ENCODE data around the gene SYNE2. TPM values are rescaled to one million over a fixed set of nuclear protein-coding genes. Genes with fewer than 3 reads are reported as not detected.

Gene SYNE2
- total and polyA plus RNA-seq, 12 donors: 43.6 to 205 (median 103) TPM

DNA sequence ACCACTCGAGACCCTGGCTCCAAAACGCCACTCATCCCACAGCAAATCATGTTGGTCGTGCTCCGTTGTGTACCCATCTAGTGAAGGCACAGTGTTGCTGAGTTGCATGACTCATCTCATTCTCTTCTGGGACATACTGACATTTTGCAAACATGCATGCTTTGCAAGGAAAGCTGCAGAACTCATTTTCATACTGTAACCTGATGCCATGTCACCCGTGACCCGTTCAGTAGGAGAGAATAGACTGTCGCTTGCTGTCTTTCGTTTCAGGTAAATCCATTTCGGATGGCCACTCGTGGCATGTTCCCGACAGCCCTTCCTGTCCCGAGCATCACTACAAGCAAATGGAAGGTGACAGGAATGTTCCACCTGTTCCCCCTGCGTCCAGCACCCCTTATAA lies 363.2 kb downstream of the SYNE2 start:
- peaks cover 8 to 75% (median 30%) of the 10 kb centered on the region in 9 donors for H3K4me1 ChIP-seq
- 72 to 84% methylated on average over 13 of the region's 13 CpGs for WGBS, 2 donors

DNA sequence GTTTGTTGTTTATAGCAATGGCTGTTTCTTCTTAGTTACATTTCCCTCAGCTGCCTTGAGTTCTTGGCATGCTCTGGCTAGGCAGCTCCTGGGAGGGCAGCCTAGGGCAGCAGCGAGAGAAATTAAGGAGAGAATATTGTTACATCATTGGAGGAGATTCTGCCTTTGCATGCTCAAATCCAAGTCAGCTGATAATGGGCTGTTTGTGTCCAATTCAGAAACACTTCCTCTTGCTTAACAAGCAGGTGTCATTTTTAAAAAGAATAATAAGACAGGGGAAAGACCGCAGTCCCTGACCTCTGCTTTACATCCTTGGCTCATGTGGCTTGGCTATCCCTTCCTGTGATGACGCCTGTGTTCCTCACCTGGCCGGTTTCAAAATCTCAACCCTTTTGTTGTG lies 364.5 kb downstream of the SYNE2 start:
- ATAC-seq (no peak), DNase-seq (no peak)
- H3K4me3 ChIP-seq: no peak overlapping the region
- H3K36me3 ChIP-seq: peaks cover 0 to 100% (median 40%) of the 10 kb centered on the region in 9 donors
- H3K9me3 ChIP-seq: no peaks in the 10 kb centered on the region
- H3K27ac ChIP-seq: peak overlapping the region in 8 of 10 donors; percentile 41 to 81 (median 70)
- TF ChIP-seq, protein P1, sequence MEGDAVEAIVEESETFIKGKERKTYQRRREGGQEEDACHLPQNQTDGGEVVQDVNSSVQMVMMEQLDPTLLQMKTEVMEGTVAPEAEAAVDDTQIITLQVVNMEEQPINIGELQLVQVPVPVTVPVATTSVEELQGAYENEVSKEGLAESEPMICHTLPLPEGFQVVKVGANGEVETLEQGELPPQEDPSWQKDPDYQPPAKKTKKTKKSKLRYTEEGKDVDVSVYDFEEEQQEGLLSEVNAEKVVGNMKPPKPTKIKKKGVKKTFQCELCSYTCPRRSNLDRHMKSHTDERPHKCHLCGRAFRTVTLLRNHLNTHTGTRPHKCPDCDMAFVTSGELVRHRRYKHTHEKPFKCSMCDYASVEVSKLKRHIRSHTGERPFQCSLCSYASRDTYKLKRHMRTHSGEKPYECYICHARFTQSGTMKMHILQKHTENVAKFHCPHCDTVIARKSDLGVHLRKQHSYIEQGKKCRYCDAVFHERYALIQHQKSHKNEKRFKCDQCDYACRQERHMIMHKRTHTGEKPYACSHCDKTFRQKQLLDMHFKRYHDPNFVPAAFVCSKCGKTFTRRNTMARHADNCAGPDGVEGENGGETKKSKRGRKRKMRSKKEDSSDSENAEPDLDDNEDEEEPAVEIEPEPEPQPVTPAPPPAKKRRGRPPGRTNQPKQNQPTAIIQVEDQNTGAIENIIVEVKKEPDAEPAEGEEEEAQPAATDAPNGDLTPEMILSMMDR (IDR thresholded peaks at IDR 0.05): no peak
- intact Hi-C loops (cut with DNase I): loop anchor here in 1 of 10 donors (2.0 kb wide), 1 partner anchor 19 kb away; no protein-coding TSS in a partner anchor
- H3K4me1 ChIP-seq: peaks cover 9 to 84% (median 34%) of the 10 kb centered on the region in 9 donors
- WGBS, 2 donors: 40 to 45% methylated on average over 4 of the region's 4 CpGs
- H3K27me3 ChIP-seq: no peaks in the 10 kb centered on the region

More for the DNA sequence above, 363.2 kb downstream of the SYNE2 start:
- DNase-seq: no peak
- peaks cover 0 to 100% (median 41%) of the 10 kb centered on the region in 9 donors for H3K36me3 ChIP-seq
- TF ChIP-seq, protein P1 (IDR thresholded peaks at IDR 0.05): no peak
- peak overlapping the region in 7 of 10 donors; percentile 8 to 81 (median 58) for H3K27ac ChIP-seq
- ATAC-seq: no peak
- H3K27me3 ChIP-seq: no peaks in the 10 kb centered on the region
- intact Hi-C loops (cut with DNase I): loop anchor here in 1 of 10 donors (2.0 kb wide), 1 partner anchor 17 kb away; no protein-coding TSS in a partner anchor
- no peaks in the 10 kb centered on the region for H3K9me3 ChIP-seq
- peak overlapping the region in 3 of 10 donors; percentile 2 to 46 (median 34) for H3K4me3 ChIP-seq

DNA sequence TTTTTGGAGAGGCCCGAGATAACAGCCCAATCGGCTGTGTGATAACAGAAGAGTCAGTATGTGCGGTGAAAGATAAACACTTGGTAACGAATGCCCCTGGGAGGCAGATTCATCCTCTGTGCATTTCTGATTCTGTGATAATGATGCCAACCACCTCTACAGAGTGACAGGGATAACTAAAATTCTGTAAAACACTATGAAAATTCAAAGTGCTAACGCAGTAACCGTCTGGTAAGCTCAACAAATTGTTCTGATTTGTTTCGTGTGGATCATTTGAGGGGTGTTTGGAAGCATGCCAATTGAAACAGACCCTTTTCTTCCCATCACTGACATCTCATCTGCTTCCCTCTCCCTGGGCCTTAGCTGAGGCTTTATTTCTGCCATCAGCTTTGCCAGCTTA lies 365.0 kb downstream of the SYNE2 start:
- Histone ChIP-seq H3K4me1 (peaks cover 9 to 84% (median 34%) of the 10 kb centered on the region in 9 donors), H3K9me3 (no peaks in the 10 kb centered on the region), H3K4me3 (no peak overlapping the region), H3K36me3 (peaks cover 0 to 100% (median 40%) of the 10 kb centered on the region in 9 donors), H3K27me3 (no peaks in the 10 kb centered on the region), H3K27ac (peak overlapping the region in 8 of 10 donors; percentile 41 to 81 (median 74))
- ATAC-seq (no peak), DNase-seq (no peak)
- intact Hi-C loops (cut with DNase I): loop anchor here in 1 of 10 donors (2.0 kb wide), 1 partner anchor 19 kb away; no protein-coding TSS in a partner anchor
- TF ChIP-seq, protein P1 (IDR thresholded peaks at IDR 0.05): no peak
- WGBS, 2 donors: 57 to 58% methylated on average over 7 of the region's 7 CpGs

DNA sequence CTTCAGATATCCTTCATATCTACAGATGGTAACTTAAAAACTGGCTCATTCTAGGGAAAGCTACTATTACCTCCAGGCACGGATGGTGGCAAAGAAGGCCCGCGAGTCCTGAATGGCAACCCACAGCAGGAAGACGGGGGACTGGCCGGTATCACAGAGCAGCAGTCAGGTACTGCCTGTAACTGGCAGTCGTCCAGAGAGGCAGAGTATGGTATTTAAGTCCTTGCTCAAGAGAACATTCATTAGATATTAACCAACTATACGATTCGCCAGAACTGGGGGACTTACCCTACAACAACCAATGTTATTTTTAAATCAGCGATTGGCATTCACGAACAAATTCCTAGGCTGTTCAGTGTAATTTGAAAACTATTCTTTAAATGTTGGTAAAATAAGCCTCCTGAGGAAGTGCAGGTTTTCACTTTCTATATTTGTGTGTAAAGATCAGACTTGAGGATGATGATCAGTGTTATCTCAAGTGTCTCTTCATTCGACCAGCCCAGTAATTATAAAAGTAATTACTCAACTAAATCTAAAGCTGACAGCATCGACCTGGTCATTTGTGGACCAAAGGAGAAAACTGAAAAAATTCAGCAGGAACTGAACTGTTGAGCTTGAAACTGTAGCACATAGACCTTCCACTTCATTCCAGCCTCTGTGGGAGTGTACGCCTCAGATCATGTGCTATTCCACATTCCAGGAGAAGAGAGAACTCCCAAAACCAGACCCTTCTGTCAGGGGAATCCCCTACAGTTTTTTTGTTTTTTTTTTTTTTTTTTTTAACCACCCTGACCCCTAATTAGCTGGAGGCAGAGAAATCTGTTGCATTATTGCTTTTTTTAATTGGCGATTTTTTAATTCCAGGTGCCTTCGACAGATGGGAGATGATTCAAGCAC lies 365.8 kb downstream of the SYNE2 start:
- H3K9me3 ChIP-seq: no peaks in the 10 kb centered on the region
- H3K36me3 ChIP-seq: peaks cover 0 to 100% (median 41%) of the 10 kb centered on the region in 9 donors
- ATAC-seq (peak in 6 of 8 donors; percentile 40 to 84 (median 60)), DNase-seq (peak in 1 of 2 donors; percentile 35)
- peak overlapping the region; percentile 8 to 81 (median 66) for H3K27ac ChIP-seq
- H3K27me3 ChIP-seq: no peaks in the 10 kb centered on the region
- TF ChIP-seq, protein P1 (IDR thresholded peaks at IDR 0.05): no peak
- no peak overlapping the region for H3K4me3 ChIP-seq
- intact Hi-C loops (cut with DNase I): no loop called here
- 56 to 67% methylated on average over 15 of the region's 15 CpGs for WGBS, 2 donors
- peaks cover 9 to 81% (median 30%) of the 10 kb centered on the region in 9 donors for H3K4me1 ChIP-seq
